Loucy (cell line): ENCODE measurements around the gene FAM219A.

Experiments
- H2AFZ ChIP-seq: fragments of 200-600 bp; sonication (generic); 2 replicates; pipeline ENCODE4 v1.6.0; 2016; ENCODE audit warnings: antibody characterized with exemption, mild to moderate bottlenecking, low read length, moderate library complexity
- H3F3A ChIP-seq: fragments of 200-600 bp; 2 replicates; pipeline ENCODE4 v1.6.0; 2016; ENCODE audit warnings: antibody characterized with exemption, low read depth, mild to moderate bottlenecking
- H3K27me3 ChIP-seq: fragments of 200-600 bp; sonication (generic); 2 replicates; pipeline ENCODE4 v1.6.1; 2014; ENCODE audit warnings: low read length, mild to moderate bottlenecking; ENCODE audit not compliant: insufficient read depth, poor library complexity, severe bottlenecking
- H3K36me3 ChIP-seq: fragments of 200-600 bp; sonication (generic); 2 replicates; pipeline ENCODE4 v1.6.1; 2016; ENCODE audit warnings: low read length; ENCODE audit not compliant: insufficient read depth
- H3K4me1 ChIP-seq: fragments of 200-600 bp; sonication (generic); 2 replicates; pipeline ENCODE4 v1.5.1; 2014; ENCODE audit warnings: low read length, mild to moderate bottlenecking; ENCODE audit not compliant: insufficient read depth, poor library complexity, severe bottlenecking
- H3K4me2 ChIP-seq: fragments of 200-600 bp; sonication (generic); 2 replicates; pipeline ENCODE4 v1.6.0; 2014; ENCODE audit warnings: antibody characterized with exemption, low read length, low read depth, mild to moderate bottlenecking; ENCODE audit not compliant: poor library complexity, severe bottlenecking
- H3K4me3 ChIP-seq: fragments of 200-600 bp; sonication (generic); 2 replicates; pipeline ENCODE4 v1.5.1; 2014; ENCODE audit warnings: low read length, mild to moderate bottlenecking, mixed read lengths; ENCODE audit not compliant: poor library complexity, severe bottlenecking
- H3K79me2 ChIP-seq: fragments of 200-600 bp; sonication (generic); 2 replicates; pipeline ENCODE4 v1.6.1; 2014; ENCODE audit warnings: low read length; ENCODE audit not compliant: insufficient read depth
- H3K9ac ChIP-seq: fragments of 200-600 bp; sonication (generic); 2 replicates; pipeline ENCODE4 v1.6.0; 2014; ENCODE audit warnings: mild to moderate bottlenecking, low read depth, low read length, moderate library complexity; ENCODE audit not compliant: poor library complexity, severe bottlenecking
- H3K9me2 ChIP-seq: fragments of 200-600 bp; sonication (generic); replicated peaks from 2 replicates; pipeline ENCODE4 v1.6.1; 2016; ENCODE audit warnings: low read depth, low read length, mixed read lengths
- H3K9me3 ChIP-seq: fragments of 200-600 bp; sonication (generic); 2 replicates; pipeline ENCODE4 v1.6.1; 2014; ENCODE audit warnings: mild to moderate bottlenecking, antibody characterized with exemption, low read length, low read depth; ENCODE audit not compliant: insufficient read depth
- H4K20me1 ChIP-seq: fragments of 200-600 bp; sonication (generic); 2 replicates; pipeline ENCODE4 v1.6.0; 2014; ENCODE audit warnings: antibody characterized with exemption, low read length, mild to moderate bottlenecking; ENCODE audit not compliant: insufficient read depth, poor library complexity, severe bottlenecking
- EZH2phosphoT487 ChIP-seq: fragments of 200-600 bp; IDR thresholded peaks from 2 replicates; pipeline ENCODE4 v1.6.1; 2018; ENCODE audit warnings: antibody characterized with exemption, mild to moderate bottlenecking, moderate library complexity, borderline replicate concordance
- TF ChIP-seq, protein P1 (sequence below): fragments of 200-600 bp; sonication (generic); conservative IDR thresholded peaks from 2 replicates; pipeline ENCODE4 v1.5.1; 2014; ENCODE audit warnings: mild to moderate bottlenecking, antibody characterized with exemption, low read length

Gene FAM219A

DNA sequence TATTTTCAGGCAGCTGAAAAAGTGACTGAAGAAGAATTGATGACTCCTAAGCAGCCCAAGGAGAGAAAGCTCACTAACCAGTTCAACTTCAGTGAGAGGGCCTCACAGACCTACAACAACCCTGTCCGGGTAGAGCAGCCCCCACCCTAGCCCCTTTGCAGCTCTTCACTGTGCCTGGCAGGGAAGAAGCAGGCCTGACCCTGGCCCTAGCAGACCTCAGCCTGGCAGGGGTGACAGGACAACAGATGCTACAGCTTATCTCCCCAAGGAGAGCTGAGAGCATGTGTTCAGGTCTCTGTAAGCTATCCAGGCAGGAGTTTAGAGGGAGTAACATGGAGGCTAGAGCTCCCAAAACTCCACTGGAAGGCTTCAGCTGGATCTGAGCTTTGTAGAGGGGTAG lies 32.0 kb upstream of the FAM219A start:
- no peaks in the 10 kb centered on the region for H3K79me2 ChIP-seq
- H3K27me3 ChIP-seq = no peaks in the 10 kb centered on the region
- H2AFZ ChIP-seq = no peak overlapping the region
- no peaks in the 10 kb centered on the region for H3K36me3 ChIP-seq
- no peak overlapping the region for H3K4me3 ChIP-seq
- H3K4me1 ChIP-seq = no peaks in the 10 kb centered on the region
- no peaks in the 10 kb centered on the region for H4K20me1 ChIP-seq
- H3K9ac ChIP-seq = no peak overlapping the region
- no peak overlapping the region for H3K4me2 ChIP-seq
- no peak for TF ChIP-seq EZH2phosphoT487
- TF ChIP-seq, protein P1, sequence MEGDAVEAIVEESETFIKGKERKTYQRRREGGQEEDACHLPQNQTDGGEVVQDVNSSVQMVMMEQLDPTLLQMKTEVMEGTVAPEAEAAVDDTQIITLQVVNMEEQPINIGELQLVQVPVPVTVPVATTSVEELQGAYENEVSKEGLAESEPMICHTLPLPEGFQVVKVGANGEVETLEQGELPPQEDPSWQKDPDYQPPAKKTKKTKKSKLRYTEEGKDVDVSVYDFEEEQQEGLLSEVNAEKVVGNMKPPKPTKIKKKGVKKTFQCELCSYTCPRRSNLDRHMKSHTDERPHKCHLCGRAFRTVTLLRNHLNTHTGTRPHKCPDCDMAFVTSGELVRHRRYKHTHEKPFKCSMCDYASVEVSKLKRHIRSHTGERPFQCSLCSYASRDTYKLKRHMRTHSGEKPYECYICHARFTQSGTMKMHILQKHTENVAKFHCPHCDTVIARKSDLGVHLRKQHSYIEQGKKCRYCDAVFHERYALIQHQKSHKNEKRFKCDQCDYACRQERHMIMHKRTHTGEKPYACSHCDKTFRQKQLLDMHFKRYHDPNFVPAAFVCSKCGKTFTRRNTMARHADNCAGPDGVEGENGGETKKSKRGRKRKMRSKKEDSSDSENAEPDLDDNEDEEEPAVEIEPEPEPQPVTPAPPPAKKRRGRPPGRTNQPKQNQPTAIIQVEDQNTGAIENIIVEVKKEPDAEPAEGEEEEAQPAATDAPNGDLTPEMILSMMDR = no peak
- H3K9me3 ChIP-seq = no peaks in the 10 kb centered on the region
- no peaks in the 10 kb centered on the region for H3F3A ChIP-seq
- no peaks in the 10 kb centered on the region for H3K9me2 ChIP-seq

DNA sequence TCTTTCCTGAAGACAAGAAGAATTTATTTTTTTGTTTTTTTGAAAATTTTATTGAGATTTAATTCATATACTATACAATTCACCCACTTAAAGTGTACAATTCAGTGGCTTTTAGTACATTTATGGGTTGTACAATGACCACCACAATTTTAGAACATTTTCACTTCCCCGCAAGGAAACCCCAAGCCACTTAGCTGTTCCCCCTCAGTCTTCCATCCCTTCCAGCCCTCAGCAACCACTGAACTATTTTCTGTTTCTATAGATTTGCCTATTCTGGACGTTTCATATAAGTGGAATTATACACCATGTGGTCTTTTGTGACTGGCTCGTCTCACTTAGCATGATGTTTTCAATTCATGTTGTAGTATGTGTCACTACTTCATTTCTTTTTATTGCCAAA lies 28.2 kb upstream of the FAM219A start:
- no peaks in the 10 kb centered on the region for H3K36me3 ChIP-seq
- H4K20me1 ChIP-seq = no peaks in the 10 kb centered on the region
- H3K79me2 ChIP-seq = no peaks in the 10 kb centered on the region
- H3K9me2 ChIP-seq = no peaks in the 10 kb centered on the region
- H3K9ac ChIP-seq = no peak overlapping the region
- TF ChIP-seq, protein P1 = no peak
- no peak for TF ChIP-seq EZH2phosphoT487
- H2AFZ ChIP-seq = no peak overlapping the region
- H3K4me1 ChIP-seq = no peaks in the 10 kb centered on the region
- H3K9me3 ChIP-seq = no peaks in the 10 kb centered on the region
- H3K27me3 ChIP-seq = no peaks in the 10 kb centered on the region
- H3F3A ChIP-seq = no peaks in the 10 kb centered on the region
- H3K4me3 ChIP-seq = no peak overlapping the region
- no peak overlapping the region for H3K4me2 ChIP-seq

DNA sequence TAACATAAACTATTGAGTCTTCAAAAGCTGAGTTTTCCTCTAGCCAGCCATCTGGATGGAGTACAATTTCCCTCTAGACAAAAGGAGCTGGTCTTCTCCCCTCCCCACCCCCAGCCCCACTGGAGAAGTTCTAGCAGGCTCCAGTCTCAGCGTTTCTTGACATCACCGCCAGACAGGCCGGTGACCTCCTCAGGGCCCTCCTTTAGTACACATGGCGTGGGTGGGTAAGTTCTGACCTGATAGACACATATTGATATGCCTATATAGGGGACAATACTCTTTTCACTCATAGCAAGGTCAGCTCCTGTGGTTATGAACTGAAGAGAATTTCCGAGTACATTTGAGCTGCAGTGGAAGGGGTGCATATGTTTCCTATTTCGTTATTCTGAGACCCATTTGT lies 27.5 kb upstream of the FAM219A start:
- no peaks in the 10 kb centered on the region for H3K79me2 ChIP-seq

More for the DNA sequence above, 27.5 kb upstream of the FAM219A start:
- Histone ChIP-seq H3F3A (no peaks in the 10 kb centered on the region), H4K20me1 (no peaks in the 10 kb centered on the region), H3K9ac (no peak overlapping the region), H3K9me2 (no peaks in the 10 kb centered on the region), H3K4me3 (no peak overlapping the region), H2AFZ (no peak overlapping the region), H3K27me3 (no peaks in the 10 kb centered on the region), H3K4me1 (no peaks in the 10 kb centered on the region), H3K4me2 (no peak overlapping the region), H3K9me3 (no peaks in the 10 kb centered on the region), H3K36me3 (no peaks in the 10 kb centered on the region)
- TF ChIP-seq, protein P1 = no peak
- no peak for TF ChIP-seq EZH2phosphoT487
